Measurements from ENCODE around the gene CALML5.

The CALML5 gene

DNA sequence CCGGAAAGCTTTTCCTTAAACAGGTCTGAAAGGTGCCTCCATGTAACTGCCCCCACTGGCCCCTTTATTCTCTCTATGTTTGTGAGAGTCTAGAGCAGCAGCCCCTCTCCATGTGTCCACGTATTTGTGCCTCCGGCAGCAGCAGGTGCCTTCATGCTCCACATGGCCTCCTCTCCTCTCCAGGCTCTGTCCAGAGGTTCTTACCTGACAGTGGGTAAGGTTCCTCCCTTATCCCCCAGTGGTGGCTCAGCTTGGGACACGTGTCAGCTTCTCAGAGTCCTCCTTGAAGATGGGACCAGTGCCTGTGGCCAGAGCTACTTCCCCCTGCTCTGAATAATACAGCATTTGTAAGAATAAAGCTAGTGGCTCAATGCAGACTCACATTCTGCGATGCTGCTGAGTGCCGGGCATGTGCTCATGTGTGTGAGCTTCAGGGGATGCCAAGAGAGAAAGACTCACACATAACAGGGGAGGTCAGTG, 33.3 kb upstream of the CALML5 start:
- DNase-seq: no peak

DNA sequence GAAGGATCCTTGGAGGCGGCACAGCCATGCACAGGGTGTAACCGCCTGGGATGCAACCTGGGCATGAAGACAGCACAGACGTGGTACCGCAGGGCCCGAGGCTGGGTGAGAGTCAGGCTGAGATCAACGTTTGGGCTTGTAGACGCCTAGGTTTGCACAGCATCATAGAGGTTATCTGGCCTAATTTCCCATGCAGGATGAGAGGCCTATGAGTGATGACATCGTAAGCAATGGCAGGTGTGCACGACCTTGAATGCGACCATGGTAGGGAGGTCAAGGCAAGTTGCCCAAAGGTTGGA, 32.9 kb upstream of the CALML5 start:
- no peak for DNase-seq

DNA sequence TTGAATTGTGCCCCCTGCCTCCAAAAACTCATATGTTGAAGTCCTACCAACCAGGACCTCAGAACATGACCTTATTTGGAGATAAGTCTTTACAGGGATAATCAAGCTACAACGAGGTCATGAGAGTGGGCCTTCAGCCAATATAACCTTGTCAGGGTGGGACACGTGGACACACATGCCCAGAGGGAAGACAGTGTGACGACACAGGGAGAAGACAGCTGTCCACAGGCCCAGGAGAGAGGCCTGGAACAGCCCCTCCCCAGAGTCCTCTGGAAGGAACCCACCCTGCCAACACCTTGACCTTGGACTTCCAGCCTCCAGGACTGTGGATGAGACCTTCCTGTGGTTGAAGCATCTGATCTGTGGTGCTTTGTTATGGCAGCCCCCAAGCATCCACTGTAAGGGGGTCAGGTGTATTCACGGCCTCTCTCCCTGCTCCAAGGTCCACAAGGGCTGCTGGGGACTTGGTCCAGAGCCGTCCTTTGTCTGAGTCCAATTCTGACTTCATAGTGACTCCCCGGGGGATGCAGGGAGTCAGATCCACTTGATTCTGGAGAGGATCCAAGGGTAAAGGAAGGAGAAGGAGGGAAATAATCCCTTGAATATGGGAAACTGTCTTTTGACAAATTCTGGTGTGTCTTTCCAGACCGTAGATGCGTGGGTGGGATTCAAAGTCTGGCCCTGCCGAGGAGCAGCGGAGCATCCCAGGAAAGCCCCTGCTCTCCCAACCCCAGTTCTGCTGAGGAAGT, 32.4 kb upstream of the CALML5 start:
- DNase-seq: no peak

DNA sequence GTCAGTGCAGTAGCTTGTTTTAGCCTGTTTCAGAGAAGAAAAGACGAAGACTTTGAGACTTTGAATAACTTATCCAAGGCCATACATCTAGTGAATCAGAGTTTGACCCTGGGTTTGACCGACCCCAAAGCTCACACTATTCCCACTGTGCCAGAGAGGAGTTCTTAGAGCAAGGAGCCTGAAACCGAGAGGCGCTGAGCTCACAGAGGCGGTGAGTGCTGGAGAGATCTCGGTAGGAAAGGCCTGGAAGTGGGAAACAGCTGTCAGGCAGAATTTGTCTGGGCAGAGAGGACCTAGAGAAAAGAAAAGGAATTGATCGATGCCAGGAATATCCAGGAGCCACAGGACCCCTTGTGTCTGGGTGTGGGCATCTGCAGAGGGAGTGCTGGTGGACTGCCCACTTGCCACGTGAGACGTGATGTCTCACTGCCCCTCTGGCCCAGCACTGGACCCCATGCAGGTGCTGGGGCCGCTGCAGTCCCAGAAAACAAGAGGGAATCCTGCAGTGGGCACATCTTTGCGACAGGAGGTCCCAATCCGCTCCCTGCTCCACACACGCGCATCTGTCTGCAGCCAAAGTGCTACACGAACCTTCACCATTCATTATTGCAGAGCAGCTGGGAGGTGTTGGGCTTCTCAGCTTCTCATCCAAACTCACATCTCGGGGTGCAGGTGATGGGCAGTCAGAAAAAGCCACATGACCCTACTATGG, 31.6 kb upstream of the CALML5 start:
- no peak for DNase-seq

DNA sequence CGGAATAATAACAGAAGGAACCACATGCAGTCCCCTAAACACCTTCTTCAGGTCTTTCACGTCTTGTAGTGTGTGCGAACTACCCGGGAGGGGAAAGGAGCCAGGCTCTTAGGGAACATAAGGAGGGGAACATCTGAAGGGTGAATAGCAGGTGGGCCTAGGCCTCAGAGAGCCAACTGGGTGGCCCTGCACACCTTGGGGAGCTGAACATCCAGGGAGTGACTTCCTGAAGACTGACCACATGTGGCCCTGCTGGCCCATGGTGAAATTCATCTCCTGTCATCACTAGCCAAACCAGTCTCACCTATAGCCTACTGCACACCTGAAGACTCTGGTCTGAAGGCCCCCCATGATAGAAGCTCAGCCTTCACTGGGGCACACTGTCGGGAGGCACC, 31.0 kb upstream of the CALML5 start:
- no peak for DNase-seq

DNA sequence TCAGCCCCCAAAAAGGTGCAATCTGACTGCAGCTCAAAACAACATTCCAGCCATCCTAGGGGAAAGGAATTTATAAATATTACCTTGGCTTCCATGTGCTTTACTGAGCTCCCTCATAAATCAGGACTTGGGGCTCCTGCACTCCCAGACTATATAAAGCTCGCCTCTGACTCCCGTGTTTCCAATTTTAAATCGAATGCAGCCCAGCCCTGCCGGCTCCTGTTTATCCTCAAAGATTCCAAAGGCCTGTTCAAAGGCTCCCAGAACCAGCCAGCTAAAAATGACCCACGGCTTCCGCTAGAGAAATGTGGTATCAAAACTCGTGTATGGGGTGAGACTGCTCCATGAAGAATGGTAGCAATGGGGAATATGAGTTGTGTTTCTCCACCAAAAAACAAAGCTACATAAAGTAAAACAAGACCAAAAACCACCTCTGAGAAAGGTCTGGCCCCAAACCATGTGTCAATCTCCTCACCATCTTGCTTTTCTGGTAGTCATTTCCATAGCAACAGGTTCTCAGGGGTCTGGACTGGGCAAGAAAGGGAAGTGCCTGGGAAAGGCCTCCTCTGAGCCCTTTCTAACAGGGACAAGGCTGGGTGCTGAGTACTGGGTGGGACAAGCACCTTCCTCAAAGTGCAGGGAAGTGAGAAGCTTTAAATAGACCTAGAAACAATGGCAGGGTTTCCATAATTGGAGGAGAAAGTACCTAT, 30.5 kb upstream of the CALML5 start:
- DNase-seq: no peak

DNA sequence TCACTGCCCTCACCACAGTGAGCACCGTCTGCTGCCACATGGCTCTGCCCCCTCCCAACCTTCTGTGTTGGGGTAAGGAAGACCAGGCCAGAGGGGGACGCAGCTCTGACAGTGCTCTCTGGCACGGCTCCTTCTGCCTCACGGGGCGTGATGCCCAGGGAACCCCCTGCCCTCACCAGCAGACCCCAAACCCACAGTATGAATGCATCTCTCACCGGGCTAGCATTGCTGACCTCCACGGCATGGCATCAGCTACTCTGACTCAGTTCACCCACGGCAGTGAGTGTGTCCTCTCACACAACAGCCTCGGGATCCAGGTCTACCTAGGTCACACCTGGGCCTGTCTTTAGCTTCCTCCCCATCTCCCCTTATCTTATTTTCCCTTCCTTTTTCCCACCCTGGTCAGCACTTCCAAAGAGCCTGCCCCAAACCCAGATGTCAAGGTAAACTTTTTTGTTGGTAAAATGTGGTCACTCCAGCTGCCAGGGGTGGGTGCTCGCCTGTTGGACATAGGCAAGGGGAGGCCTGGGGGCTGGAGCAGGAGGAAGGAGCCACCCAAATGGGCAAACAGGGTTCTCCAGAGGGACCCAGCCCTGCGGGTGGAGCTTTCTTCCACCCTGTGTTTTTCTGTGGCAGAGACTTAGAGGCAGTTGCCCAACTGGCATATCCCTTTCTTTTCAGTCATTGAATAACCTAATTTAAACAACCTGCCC, 29.8 kb upstream of the CALML5 start:
- DNase-seq: no peak

DNA sequence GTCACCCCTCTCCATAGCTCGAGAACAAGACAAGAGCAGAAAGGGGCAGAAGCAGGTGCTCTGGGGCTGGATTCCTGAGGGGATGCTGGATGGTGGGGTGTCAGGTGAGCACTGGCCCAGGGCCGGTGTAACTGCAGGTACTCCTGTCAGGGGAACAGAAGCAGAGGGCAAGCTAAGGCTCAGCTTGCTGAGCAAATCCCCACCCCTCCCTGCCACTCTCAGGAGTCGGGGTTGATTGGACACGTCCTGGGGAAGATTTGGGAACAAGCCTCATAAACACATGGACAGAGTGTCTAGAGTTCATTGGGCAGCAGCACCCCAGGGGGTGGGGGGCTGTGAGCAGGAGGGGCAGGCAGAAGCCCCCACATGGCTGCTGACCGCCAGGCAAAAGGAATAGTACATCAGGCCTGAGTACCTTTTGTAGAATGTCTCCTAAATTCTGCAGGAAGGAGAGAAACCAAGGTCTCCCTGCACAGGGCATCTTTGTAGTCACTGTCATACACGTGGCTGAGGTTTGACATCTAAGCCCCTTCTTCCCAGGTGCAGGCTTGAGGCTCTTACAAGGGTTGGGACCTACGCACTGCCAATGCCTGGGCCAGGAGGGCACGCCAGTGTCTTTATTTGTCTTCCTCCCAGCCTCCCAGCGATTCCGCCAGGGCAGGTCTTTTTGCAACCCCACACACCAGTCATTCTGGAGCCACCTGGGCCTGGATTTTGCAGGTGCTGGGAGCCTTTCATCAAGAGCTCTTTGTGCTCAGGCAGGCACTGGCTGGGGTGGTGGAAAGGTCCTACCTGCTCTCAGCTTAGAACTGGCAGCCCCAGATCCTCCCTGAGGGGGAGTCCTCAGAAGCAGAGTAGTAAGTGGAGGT, 28.2 kb upstream of the CALML5 start:
- peak; percentile 39 for DNase-seq

DNA sequence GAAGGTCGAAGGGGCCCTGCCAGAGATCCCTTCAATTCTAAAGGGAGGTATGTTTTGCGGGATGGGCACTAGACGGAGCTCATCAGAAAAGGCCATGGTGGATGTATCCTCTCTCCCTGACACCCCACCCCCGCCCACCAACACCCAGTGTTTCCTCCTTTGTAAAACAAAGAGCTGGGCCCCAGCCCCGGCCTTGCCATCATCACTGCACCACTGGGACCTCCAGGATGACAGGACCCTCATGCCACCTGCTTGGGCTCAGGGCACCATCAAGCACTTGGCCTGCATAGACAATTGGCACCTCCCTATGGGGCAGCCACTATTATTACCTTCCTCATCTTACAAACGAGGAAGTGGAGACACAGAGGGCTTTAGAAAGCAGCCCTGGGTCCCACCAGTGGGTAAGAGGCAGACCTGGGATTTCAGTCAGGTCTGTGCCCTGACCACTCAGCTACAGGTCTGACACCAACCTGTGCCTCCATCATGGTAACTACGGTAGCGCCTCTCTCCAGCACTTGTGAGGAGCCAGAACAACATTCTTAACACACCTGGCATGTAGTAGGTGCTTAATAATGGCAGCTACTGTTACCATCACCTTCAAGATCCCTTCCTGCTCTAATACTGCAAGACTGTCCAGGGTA, 27.4 kb upstream of the CALML5 start:
- no peak for DNase-seq

DNA sequence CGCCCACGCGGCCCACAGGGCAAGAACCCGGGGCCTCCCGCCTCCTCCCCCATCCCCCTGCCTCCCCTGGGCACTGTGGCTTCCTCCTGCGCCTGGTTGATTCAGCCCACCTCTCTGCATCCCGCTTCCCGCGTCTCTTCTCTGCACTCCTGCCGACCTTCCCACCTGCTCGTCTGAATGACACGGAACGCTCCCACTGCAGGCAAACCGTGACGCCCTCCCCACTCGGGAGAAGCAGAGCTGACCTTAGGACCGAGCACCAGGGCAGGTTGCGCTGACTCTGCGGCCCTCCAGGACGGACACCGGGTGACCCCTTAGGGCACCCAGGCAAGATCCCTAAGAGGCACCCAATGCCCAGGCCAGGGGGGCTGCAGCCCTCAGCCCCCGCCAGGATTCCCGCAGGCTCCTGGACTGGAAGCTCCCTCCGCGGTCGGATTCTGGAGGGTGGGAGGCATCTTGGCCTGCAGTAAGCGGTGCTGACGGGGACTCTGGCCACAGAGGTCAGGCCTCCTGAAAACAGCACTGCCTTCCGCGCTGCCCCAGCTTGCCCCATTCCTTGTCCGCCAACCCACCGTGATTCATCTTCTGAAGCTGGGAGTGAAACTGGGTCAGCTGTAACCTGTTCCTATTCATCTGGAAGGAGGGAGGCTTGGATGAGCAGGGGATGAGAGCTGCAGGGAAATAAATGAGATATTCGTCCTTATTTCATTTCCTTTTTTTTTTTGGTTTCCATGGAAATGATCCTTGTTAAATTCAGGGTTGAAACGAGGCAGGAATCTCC, 26.4 kb upstream of the CALML5 start:
- DNase-seq: no peak

DNA sequence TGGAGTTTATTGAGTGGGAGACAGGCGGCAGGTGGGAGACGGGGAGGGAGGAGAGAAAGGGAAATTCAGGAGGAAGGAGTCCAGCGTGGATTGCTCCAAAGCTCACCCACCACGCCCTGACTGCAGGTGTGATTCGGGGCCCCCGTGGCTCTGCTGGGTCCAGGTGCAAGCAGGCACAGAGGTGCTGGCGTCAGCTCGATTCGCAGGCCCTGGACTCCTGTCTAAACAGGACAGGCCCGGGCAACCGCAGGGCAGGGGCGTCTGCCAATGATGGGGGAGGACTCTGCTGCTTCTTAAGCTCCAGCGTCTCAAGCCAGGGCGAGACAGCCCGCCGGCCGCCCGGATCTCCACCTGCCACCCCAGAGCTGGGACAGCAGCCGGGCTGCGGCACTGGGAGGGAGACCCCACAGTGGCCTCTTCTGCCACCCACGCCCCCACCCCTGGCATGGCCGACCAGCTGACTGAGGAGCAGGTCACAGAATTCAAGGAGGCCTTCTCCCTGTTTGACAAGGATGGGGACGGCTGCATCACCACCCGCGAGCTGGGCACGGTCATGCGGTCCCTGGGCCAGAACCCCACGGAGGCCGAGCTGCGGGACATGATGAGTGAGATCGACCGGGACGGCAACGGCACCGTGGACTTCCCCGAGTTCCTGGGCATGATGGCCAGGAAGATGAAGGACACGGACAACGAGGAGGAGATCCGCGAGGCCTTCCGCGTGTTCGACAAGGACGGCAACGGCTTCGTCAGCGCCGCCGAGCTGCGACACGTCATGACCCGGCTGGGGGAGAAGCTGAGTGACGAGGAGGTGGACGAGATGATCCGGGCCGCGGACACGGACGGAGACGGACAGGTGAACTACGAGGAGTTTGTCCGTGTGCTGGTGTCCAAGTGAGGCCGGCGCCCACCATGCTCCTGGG, 25.5 kb upstream of the CALML5 start, which contains the start of gene CALML3:
CALML3 (plus strand) TSS at position 321 of the 920 bp plus-strand sequence; CDS start at position 446, 125 bp downstream.
- peak; percentile 78 for DNase-seq

DNA sequence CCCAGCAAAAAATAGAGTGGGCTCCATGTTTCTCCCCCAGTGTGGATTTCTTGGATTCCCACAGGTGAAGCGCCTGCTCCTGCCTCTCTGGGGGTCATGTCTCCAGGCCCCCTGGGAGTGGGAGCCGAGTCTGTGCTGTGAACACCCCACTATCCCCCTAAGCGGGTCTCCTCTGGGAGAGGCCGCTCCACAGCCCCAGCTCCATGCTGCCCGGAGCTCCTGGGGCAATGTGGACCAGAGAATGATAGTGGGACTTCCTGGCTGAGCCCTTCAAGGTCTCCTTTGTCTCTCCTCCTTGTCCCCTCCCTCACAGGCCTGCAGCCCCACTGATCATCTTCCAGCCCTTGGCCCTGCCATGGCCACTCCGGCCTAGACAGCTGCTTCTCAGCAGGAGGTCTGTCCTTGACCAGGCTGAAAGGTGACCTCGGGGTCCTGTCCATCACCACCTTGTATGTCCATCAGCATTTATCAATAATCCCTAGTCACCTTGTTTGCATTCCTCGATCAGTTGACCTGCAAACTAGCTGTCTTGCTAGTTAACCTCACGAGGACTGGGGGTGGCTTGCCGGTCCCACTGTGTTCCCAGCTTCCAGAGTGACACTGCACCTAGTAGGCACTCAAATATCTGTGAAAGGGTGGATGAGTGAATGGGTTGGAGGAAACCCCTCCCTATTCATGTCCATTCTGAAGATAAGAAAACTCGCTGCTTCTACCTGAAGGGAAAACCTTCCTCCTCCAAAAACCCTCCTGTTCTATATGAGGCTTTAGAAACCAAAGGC, 24.6 kb upstream of the CALML5 start:
- no peak for DNase-seq

DNA sequence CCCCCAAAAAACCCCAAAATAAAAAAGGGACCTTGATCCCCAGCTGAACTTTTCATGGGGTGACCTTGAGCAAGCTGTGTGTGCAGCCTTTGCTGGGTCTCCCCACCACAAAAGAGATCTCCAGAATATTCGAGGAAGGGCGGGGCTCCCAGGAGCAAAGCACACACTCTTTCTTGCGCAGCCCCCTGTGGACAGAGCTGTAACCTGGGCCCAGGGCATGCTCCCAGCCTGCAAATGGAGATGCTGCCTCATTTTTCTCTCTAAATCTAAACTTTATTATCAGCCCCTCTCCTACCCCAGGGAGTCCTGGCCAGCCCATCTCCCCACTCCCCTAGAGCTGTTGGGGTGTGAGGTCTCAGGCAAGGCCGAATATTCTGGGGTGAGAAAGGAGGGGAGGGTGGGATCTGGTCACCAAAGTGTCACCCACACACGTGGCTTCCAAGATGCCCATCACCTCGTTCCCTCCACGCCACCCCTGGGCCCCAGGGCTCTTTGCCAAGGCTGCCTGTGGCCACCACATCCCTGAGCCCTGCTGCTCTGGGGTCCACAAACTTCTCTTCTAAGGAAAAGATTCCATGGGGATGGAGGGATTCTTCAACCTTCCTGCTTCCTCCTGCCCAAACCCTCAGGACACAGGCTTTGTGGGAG, 23.7 kb upstream of the CALML5 start:
- DNase-seq: no peak

DNA sequence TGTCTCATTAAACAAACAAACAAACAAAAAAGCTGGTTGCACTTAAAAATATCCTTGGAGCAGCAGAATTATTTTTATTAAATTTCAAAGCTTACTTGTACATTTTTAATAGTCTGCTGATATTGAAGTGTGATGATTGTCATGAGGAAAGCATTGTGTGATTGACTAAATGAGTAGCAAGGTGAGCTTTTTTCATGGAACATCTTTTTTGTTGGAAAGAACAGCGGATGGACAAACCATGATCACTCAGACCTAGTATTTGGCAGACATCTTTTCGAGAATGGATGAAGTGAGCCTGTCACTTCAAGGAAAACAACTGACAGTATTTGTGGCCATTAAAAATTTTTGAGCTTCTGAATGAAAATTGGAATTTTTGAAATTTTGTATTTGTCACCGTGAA, 19.7 kb upstream of the CALML5 start:
- no peak for DNase-seq

DNA sequence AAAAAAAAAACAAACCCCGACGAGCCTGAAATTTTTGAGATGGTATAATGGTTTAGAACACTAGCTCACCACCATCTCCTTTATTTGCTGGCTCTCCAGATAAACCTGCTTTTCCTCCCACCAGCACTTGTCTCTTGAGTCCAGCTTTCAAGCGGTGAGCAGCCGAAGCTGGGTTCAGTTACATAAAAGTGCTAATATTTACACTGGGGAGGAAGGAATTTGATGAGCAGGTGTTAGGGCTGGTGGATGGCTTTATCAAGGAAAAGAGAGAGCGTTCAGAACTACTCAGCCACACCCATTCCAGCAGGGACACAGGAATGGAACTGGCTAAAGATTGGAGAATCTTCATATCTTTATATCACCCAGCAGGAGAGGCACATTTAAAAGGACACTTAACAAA, 18.8 kb upstream of the CALML5 start:
- peak; percentile 42 for DNase-seq

DNA sequence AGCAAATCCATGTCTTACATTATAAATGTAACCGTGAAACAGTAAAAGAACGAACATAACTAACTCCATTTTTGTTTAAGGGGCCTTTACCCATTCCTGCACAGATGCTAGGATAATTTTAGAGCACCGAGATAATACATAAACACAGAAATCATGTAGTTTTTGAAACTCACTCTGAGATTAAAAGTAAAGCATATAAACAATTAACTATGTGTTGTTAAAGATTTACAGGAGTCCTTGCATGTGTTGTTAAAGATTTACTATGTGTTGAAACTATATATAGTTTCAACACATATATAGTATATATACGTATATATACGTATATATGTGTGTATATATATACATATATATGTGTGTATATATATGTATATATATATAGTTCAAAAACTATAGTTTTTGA, 18.2 kb upstream of the CALML5 start:
- DNase-seq: no peak

DNA sequence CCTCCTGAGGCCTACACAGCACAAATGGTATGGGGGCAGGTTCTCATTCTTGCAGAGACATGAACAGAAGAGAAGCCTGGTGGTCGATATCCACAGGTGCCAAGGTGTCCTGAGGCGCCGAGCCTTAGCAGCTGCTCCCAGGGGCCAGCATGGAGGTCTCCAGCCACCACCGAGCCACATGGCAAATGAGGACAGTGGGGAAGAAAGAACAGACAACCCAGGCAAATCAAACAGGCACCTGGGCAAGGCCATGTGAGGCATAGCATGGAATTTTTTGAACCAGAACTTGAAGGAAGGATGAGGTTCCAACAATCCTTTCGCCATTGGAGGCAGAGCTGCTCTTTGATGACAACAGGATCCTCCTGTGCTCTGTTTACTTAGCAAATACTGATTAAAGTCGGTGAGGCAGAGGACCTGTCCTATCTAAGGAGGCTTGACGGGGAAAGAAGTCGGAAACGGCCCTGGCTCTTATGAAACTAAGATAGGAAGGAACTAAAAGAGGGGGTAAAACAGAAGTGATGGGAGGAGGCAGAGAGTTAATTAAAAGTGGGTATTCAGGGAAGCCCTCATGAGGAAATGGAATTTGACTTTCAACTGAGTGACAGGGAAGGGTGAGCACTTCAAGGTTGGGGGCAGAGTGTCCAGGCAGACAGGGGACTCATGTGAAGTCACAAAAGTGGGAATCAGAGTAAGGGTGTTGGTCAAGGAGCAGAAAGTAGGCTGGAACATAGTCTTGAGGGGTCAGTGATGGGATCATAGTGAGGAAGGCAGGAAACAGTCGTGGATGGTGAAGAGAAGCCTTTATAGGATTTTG, 16.8 kb upstream of the CALML5 start:
- DNase-seq: no peak

All from DMS79 (cell line).